HEK293T (cell line): ENCODE results near the gene SERTAD1.
"Not testable (repeated sequence)": the region's sequence is repeated elsewhere in the genome, so short reads cannot be mapped to it uniquely, and the experiment has no call there.

Experiments used
- CTCF ChIA-PET: fragments of 350-600 bp; formaldehyde crosslinking; extraction: SDS; loops from one replicate; lab custom pipeline; 2021; ENCODE audit warnings: antibody characterized with exemption, inconsistent platforms; lab: Yijun Ruan, JAX
- POLR2A ChIA-PET: fragments of 350-600 bp; formaldehyde crosslinking; extraction: SDS; loops from one replicate; lab custom pipeline; 2020; ENCODE audit warnings: antibody characterized with exemption, inconsistent platforms; lab: Yijun Ruan, JAX
- DNase-seq: peaks from one replicate; pipeline ENCODE4 v3.0.0; 2012; ENCODE audit warnings: mixed read lengths; ENCODE audit errors: extremely low spot score
- ARNT ChIP-seq: fragments of 450-650 bp; IDR thresholded peaks from 2 replicates; pipeline ENCODE4 v1.6.1; 2017; ENCODE audit warnings: mild to moderate bottlenecking
- BHLHE40 ChIP-seq: fragments of 450-650 bp; IDR thresholded peaks from 2 replicates; pipeline ENCODE4 v1.6.1; 2016; ENCODE audit warnings: mild to moderate bottlenecking, moderate library complexity, borderline replicate concordance
- CTBP1 ChIP-seq: fragments of 450-650 bp; IDR thresholded peaks from 2 replicates; pipeline ENCODE4 v1.6.1; 2016; ENCODE audit warnings: borderline replicate concordance
- ELF4 ChIP-seq: fragments of 450-650 bp; IDR thresholded peaks from 2 replicates; pipeline ENCODE4 v1.6.1; 2017; ENCODE audit warnings: antibody characterized with exemption
- FOXA1 ChIP-seq: fragments of 450-650 bp; IDR thresholded peaks from 2 replicates; pipeline ENCODE4 v1.6.1; 2016; ENCODE audit warnings: mild to moderate bottlenecking
- FOXK2 ChIP-seq: fragments of 450-650 bp; IDR thresholded peaks from 2 replicates; pipeline ENCODE4 v1.6.1; 2016; ENCODE audit warnings: mild to moderate bottlenecking
- FOXM1 ChIP-seq: fragments of 450-650 bp; IDR thresholded peaks from 2 replicates; pipeline ENCODE4 v1.6.1; 2017; ENCODE audit warnings: mild to moderate bottlenecking, borderline replicate concordance
- HDGF ChIP-seq: fragments of 450-650 bp; IDR thresholded peaks from 2 replicates; pipeline ENCODE4 v1.6.1; 2017; ENCODE audit warnings: antibody characterized with exemption, borderline replicate concordance
- L3MBTL2 ChIP-seq: fragments of 450-650 bp; conservative IDR thresholded peaks from 2 replicates; pipeline ENCODE4 v1.6.1; 2016; ENCODE audit warnings: mild to moderate bottlenecking
- LEF1 ChIP-seq: fragments of 450-650 bp; IDR thresholded peaks from 2 replicates; pipeline ENCODE4 v1.6.1; 2017; ENCODE audit warnings: mild to moderate bottlenecking, borderline replicate concordance
- NFRKB ChIP-seq: fragments of 450-650 bp; IDR thresholded peaks from 2 replicates; pipeline ENCODE4 v1.6.1; 2016; ENCODE audit warnings: mild to moderate bottlenecking, moderate library complexity
- PKNOX1 ChIP-seq: fragments of 450-650 bp; IDR thresholded peaks from 2 replicates; pipeline ENCODE4 v1.6.1; 2016
- SP1 ChIP-seq: fragments of 450-650 bp; IDR thresholded peaks from 2 replicates; pipeline ENCODE4 v1.6.1; 2017
- SUZ12 ChIP-seq: fragments of 450-650 bp; IDR thresholded peaks from 2 replicates; pipeline ENCODE4 v1.6.1; 2016; ENCODE audit warnings: mild to moderate bottlenecking
- TARDBP ChIP-seq: fragments of 450-650 bp; IDR thresholded peaks from 2 replicates; pipeline ENCODE4 v1.6.1; 2016
- ZNF384 ChIP-seq: fragments of 450-650 bp; IDR thresholded peaks from 2 replicates; pipeline ENCODE4 v1.6.1; 2016

The SERTAD1 gene

GRCh38 chr19:40414542-40415535 is 11.0 kb downstream of the SERTAD1 start:
- ChIA-PET POLR2A (no interaction called here), CTCF (no interaction called here)
- no peak for DNase-seq
- TF ChIP-seq L3MBTL2, result no peak
- TF ChIP-seq SUZ12, result no peak
- no peak for TF ChIP-seq ELF4
- TF ChIP-seq FOXM1, result no peak
- no peak for TF ChIP-seq LEF1
- TF ChIP-seq HDGF, result no peak
- TF ChIP-seq SP1, result no peak
- TF ChIP-seq FOXK2, result no peak
- no peak for TF ChIP-seq ARNT
- TF ChIP-seq NFRKB, result no peak
- TF ChIP-seq ZNF384, result no peak
- TF ChIP-seq CTBP1, result no peak
- no peak for TF ChIP-seq FOXA1
- TF ChIP-seq TARDBP, result no peak
- TF ChIP-seq PKNOX1, result no peak
- no peak for TF ChIP-seq BHLHE40

- CTCF ChIA-PET, result no interaction called here
- DNase-seq, result no peak
Measured at GRCh38 chr19:40413291-40413845, 12.4 kb downstream of the SERTAD1 start, which contains the start of gene PRX. PRX (minus strand) TSS chr19:40413378; CDS start chr19:40407932, 5,446 bp downstream.

DNA sequence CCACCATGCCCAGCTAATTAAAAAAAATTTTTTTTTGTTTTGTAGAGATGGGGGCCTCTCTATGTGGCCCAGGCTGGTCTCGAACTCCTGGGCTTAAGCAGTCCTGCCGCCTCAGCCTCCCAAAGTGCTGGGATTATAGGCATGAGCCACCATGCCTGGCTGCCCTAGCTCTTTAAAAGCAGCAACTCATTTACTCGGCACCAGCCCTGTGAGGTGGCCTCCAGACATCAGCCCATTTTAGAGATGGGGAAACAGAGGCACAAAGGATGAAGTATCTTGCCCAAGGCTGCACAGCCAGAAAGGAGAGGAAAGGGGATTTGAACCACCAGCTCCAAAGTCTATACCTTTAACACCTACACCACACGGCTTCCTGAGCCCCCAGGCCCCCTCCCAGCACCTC is 12.9 kb downstream of the SERTAD1 start:
- ChIA-PET CTCF (no interaction called here), POLR2A (interaction anchor here (0.8 to 1.9 kb wide), 2 partner anchors 9 to 13 kb away, joined by 3 to 9 read pairs; partner anchors contain the start of gene SERTAD1)
- no peak for DNase-seq
- no peak for TF ChIP-seq LEF1

More at GRCh38 chr19:40413291-40413845, 12.4 kb downstream of the SERTAD1 start, which contains the start of gene PRX:
- POLR2A ChIA-PET, result interaction anchor here (0.8 to 1.9 kb wide), 2 partner anchors 9 to 13 kb away, joined by 3 to 9 read pairs; partner anchors contain the start of gene SERTAD1
- no peak for TF ChIP-seq BHLHE40
- TF ChIP-seq CTBP1, result no peak
- TF ChIP-seq SUZ12, result no peak

DNA sequence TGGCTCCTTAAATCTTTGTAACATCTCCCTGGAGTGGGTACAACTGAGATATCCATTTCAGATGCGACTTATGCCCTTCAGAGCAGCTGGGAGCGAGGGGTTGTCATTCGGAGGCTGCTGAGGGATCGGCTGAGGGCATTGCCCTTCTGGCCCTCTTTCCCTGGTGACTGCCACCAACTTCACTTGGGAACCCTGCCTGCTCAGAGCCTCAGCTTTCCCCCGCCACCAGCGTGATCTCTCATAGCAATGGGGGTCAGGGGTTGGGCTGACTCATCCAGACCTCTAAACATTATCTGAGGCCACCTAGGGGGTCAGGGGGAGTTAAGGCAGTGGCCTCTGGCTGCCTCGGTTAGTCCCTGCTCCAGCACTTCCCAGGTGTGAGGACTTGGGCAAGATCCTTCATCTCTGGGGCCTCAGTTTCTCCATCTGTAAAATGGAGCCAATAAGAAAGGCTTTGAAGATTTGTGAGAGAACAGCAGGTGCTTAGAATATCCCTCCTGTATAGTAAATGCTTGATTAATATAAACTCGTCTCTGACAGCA is 13.8 kb downstream of the SERTAD1 start:
- no peak for DNase-seq
- no peak for TF ChIP-seq LEF1
- TF ChIP-seq L3MBTL2, result no peak
- no peak for TF ChIP-seq SP1
- no peak for TF ChIP-seq HDGF
- CTCF ChIA-PET, result no interaction called here
- POLR2A ChIA-PET, result interaction anchor here (2.5 kb wide), 1 partner anchor 9 kb away, joined by 12 read pairs; no protein-coding TSS in a partner anchor

DNA sequence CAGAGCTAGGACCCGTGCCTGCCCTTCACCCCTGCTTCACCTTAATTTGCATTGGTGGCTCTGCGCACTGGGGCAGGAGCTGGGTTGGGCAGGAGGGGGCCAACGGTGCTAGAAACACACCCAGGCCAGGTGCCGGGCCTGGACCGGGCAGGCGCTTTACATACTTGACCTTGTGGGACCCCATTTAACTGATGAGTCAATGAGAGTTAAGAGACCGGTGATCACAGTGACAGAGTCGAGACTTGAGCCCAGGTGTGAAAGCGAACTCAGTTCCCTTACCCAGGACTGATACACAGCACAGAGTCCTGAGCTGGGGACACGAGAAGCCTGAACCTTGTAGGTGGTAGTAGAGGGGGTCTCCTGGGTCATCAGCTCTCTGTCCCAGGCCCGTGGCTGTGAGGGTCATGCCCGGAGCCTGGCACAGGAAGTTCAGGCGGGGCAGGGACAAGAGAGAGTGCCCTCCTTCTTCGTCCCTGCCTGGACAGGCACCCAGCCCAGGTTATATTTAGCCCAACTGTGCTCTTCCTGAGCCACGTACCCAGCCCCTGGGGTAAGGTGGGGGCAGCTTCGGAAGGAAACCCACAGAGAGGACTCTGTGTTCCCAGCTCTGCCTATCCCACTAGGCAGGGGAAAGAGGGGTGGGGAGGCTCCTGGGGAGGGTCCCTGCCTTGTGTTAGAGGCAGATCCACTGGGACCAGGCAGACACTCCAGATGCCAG is 14.5 kb downstream of the SERTAD1 start:
- DNase-seq, result no peak
- TF ChIP-seq PKNOX1 (no peak), CTBP1 (no peak), NFRKB (no peak), ZNF384 (no peak)
- CTCF ChIA-PET, result interaction anchor here (1.2 kb wide), 1 partner anchor 9 kb away, joined by 6 read pairs; no protein-coding TSS in a partner anchor
- POLR2A ChIA-PET, result interaction anchor here (1.5 to 2.5 kb wide), 2 partner anchors 9 to 22 kb away, joined by 4 to 12 read pairs; no protein-coding TSS in a partner anchor

DNA sequence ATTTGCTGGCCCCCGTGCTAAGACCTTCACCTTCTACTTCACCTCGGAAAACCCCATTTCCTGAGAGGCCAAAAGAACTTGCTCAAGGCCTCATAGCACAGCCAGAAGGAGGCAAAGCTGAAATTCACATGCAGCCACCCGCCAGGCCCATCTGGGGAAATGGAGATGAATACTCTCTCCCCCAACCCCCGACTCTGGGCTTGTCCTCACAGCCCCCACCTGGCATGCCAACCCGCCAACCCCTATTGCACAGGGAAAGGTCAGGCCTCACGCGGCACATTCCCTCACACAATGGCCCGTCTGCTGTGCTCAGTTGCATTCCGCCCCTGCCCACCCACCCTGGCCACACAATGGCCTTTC is 15.8 kb downstream of the SERTAD1 start:
- POLR2A ChIA-PET, result interaction anchor here (1.6 to 2.5 kb wide), 2 partner anchors 11 to 33 kb away, joined by 7 to 12 read pairs; no protein-coding TSS in a partner anchor
- TF ChIP-seq FOXK2, result no peak
- no peak for TF ChIP-seq LEF1
- TF ChIP-seq SUZ12, result no peak
- CTCF ChIA-PET, result no interaction called here

GRCh38 chr19:40408598-40408925 is 17.2 kb downstream of the SERTAD1 start:
- not testable (repeated sequence) for DNase-seq
- ChIA-PET CTCF (interaction anchor here (0.8 kb wide), 1 partner anchor 12 kb away, joined by 3 read pairs; no protein-coding TSS in a partner anchor), POLR2A (interaction anchor here (1.6 to 1.7 kb wide), 2 partner anchors 12 to 34 kb away, joined by 6 to 7 read pairs; no protein-coding TSS in a partner anchor)

More for the DNA sequence above, 15.8 kb downstream of the SERTAD1 start:
- no peak for DNase-seq
